SK-N-DZ (cell line): ENCODE results near the gene TNFRSF6B.

ENCODE experiments used
- DNase-seq: peaks from one replicate; pipeline ENCODE4 v3.0.0-alpha.2; 2015; ENCODE audit warnings: low spot score

The TNFRSF6B gene

GRCh38 chr20:63735859-63736718 lies 39.6 kb downstream of the TNFRSF6B start, which contains the start of gene LIME1:
Gene LIME1, plus strand, starts transcription at chr20:63736664. Its CDS starts 886 bp downstream, at chr20:63737550.
- peak; percentile 20 for DNase-seq

GRCh38 chr20:63736893-63737694 lies 40.6 kb downstream of the TNFRSF6B start:
- DNase-seq: peak; percentile 14

GRCh38 chr20:63737695-63737944 lies 41.2 kb downstream of the TNFRSF6B start:
- DNase-seq: peak; percentile 13

- DNase-seq: peak; percentile 23
Measured at GRCh38 chr20:63737945-63738686, 41.7 kb downstream of the TNFRSF6B start.

GRCh38 chr20:63738687-63739129 lies 42.3 kb downstream of the TNFRSF6B start:
- DNase-seq: peak; percentile 69

GRCh38 chr20:63739130-63740069 lies 42.9 kb downstream of the TNFRSF6B start, which contains the start of gene SLC2A4RG:
Gene SLC2A4RG, plus strand, starts transcription at chr20:63739776. Its CDS starts 137 bp downstream, at chr20:63739913.
- peak; percentile 73 for DNase-seq

GRCh38 chr20:63740070-63740626 lies 43.7 kb downstream of the TNFRSF6B start:
- no peak for DNase-seq

GRCh38 chr20:63740627-63741353 lies 44.3 kb downstream of the TNFRSF6B start:
- DNase-seq: peak; percentile 86

GRCh38 chr20:63741354-63741675 lies 44.9 kb downstream of the TNFRSF6B start:
- DNase-seq: no peak

- no peak for DNase-seq
Measured at GRCh38 chr20:63741676-63742380, 45.4 kb downstream of the TNFRSF6B start.

- no peak for DNase-seq
Measured at GRCh38 chr20:63742381-63743024, 46.1 kb downstream of the TNFRSF6B start.

GRCh38 chr20:63743210-63743970 lies 46.9 kb downstream of the TNFRSF6B start:
- DNase-seq: no peak

- DNase-seq: no peak
Measured at GRCh38 chr20:63744158-63744557, 47.7 kb downstream of the TNFRSF6B start.

GRCh38 chr20:63744574-63745423 lies 48.3 kb downstream of the TNFRSF6B start:
- DNase-seq: no peak

GRCh38 chr20:63745424-63745805 lies 49.0 kb downstream of the TNFRSF6B start:
- DNase-seq: no peak

GRCh38 chr20:63745961-63746731 lies 49.7 kb downstream of the TNFRSF6B start:
- DNase-seq: no peak
